NCI-H524 (cell line): ENCODE data around the gene SGO2.

Experiments used
- DNase-seq, 2 experiments: peaks; one replicate each; lab custom pipeline; 2025; lab: John Stamatoyannopoulos, UW

The SGO2 gene

DNA sequence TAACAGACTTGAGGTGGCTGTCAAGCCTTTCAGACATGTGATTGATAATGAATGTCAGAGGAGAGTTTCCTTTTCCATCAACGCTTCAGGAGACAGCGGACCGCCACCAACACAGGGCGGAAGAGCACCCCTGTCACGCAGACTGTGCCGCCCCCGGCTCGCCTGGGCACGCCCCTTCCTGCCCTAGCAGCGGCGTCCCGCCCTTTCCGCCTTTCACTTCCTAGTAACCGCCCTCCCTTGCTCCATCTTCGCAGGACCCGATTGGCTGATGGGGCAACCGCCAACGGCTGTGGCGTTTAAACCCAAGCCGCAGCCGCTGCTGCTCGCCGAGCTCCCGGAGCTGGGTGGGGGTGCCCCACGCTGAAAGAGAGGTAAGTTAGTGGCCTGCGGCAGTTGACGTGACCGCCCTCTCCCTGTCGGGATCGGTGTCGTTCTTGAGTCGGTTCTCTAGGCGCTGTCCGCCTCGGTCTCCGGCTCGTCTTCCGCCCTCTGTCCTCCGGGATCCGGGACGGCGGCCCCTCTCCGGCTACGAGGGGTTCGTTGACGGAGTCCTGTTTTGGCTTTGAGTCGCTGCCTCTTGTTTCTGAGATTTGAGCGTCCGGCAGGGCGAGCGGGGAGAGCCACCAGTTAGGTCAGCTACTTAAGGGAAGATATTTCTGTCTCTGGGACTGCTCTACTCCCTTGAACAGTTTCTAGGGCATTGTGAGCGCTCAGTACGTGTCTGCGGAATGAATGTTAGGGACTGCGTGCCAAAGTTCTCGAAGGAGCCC is at the start of gene SGO2:
Gene SGO2, plus strand, starts transcription at position 326 of the 770 bp plus-strand sequence. CDS start 6,769 bp downstream, outside the sequence.
- peak; percentile 89 to 91 for DNase-seq

DNA sequence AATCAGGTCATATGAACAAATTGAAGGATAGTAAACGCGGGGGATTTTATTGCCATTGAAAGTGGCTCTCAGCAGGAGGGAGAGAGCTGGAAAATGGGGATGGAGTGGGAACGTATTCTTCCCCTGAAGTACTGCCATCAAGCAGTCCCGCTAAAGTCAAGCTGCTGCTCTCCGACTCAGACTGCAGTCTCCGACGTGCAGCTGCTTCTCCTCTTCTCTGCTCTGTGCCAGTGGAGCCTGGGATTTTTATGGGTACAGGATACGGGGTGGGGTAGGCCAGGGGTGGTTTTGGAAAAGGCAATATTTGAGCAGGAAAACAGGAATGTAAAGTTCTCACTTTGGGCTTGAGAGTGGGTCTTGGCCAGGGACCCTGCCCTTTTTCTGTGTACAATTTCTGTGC is 49.2 kb upstream of the SGO2 start:
- no peak for DNase-seq

GRCh38 chr2:200477667-200478131 is 48.3 kb upstream of the SGO2 start:
- DNase-seq, result no peak

GRCh38 chr2:200479692-200480265 is 46.2 kb upstream of the SGO2 start:
- DNase-seq, result no peak

GRCh38 chr2:200482194-200482593 is 43.8 kb upstream of the SGO2 start:
- DNase-seq, result no peak

GRCh38 chr2:200483729-200484198 is 42.2 kb upstream of the SGO2 start:
- DNase-seq, result peak in 1 of 2 experiments; percentile 50

- DNase-seq, result no peak
Observed at GRCh38 chr2:200484934-200485333, 41.1 kb upstream of the SGO2 start.

- no peak for DNase-seq
Observed at GRCh38 chr2:200486529-200486928, 39.5 kb upstream of the SGO2 start.

GRCh38 chr2:200488169-200488568 is 37.8 kb upstream of the SGO2 start:
- DNase-seq, result no peak

GRCh38 chr2:200490001-200490400 is 36.0 kb upstream of the SGO2 start:
- DNase-seq, result no peak

DNA sequence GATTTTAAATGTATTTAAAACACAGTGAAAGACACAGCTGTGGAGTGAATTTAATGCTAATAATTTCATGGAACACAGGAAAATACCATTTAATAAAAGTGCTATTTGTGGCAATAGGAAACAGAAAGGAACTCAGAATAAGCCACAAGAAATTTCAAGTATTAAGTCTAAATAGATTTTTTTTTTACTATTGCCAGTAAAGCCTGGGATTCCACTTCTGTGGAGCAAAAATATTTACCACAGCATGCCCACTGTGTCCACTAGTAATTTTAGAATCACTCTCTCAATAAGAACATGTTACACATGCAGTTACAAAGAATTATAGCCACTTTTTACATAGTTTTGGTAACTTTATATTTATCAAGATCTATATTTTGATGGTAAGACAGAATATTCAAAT is 33.4 kb upstream of the SGO2 start:
- DNase-seq, result no peak

- no peak for DNase-seq
Observed at GRCh38 chr2:200494048-200494447, 32.0 kb upstream of the SGO2 start.

DNA sequence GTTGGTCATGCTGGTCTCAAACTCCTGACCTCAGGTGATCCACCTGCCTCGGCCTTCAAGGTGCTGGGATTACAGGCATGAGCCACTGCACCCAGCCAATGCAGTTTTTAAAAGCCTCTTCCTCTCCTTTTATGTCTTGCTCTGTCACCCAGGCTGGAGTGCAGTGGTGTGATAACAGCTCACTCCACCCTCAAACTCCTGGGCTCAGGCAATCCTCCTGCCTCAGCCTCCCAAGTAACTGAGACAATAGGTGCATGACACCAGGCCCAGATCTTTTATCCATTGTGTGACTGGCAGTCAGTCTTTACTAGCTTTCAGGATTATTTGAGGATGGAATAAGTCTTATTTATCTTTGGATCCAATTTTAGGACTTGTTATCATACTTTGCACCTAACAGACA is 29.3 kb upstream of the SGO2 start:
- DNase-seq, result no peak

GRCh38 chr2:200498402-200499162 is 27.4 kb upstream of the SGO2 start:
- no peak for DNase-seq

GRCh38 chr2:200502196-200502595 is 23.8 kb upstream of the SGO2 start:
- no peak for DNase-seq

DNA sequence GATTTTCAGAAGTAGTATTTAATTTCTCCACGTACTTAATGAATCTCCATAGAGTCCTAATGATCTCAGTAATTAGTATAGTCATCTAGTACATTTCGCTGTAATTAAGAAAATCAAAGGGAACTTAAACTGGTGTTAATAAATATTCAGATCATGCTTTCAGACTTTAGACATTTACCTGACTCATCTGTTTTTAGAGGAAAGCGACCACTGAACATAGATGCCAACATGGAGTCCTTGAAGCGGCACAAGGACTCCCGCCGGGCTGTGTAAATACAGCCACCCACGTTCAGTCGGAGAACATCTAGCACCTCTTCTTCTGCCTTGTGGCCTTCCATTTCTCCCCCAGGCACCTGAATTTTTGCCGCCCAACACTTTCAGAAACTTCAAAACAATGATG is 19.3 kb upstream of the SGO2 start:
- DNase-seq, result no peak

DNA sequence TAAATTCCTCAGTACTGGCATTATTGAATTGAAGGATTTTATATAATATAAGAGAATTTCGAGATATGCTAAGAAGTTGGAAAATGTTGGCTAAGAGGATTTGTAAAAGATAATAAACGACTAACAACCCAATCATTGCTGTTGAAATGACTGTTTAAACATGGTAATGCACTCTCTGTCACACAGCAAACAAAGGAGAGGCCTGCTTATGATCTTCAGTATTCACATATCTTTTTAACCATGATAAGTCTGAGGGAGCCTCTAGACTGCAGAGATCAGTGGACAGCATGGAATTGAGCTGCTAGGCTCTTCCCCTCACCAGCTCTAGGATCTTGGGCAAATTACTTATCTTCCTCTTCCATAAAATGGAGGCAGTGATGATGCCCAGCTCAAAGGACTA is 18.8 kb upstream of the SGO2 start:
- no peak for DNase-seq

- peak in 1 of 2 experiments; percentile 6 for DNase-seq
Observed at GRCh38 chr2:200509235-200509611, 16.8 kb upstream of the SGO2 start.

GRCh38 chr2:200509612-200510433 is 16.2 kb upstream of the SGO2 start, which contains the start of gene KCTD18:
KCTD18 (minus strand) TSS chr2:200510068; CDS start chr2:200507016, 3,052 bp downstream.
- DNase-seq, result peak; percentile 64 to 78

DNA sequence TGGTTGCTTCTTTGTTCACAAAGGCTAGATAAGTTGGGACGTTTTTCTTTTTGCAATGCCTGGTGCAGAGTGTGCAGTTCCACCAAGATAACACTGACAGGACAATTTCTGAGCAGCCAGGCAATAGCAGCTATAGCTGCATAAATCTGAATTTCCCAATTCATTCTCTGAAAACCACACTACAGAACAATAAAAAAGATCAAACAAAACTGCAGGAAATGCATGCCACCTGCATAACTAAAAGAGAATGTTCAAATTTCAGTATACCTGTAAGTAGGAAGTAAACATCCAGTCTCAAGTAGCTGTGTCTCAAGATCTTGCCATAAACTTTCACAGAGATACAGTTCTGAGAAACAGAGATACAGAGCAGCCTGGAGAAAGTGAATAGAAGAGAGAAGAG is 10.9 kb upstream of the SGO2 start:
- no peak for DNase-seq

- no peak for DNase-seq
Observed at GRCh38 chr2:200523158-200523557, 2.8 kb upstream of the SGO2 start.

DNA sequence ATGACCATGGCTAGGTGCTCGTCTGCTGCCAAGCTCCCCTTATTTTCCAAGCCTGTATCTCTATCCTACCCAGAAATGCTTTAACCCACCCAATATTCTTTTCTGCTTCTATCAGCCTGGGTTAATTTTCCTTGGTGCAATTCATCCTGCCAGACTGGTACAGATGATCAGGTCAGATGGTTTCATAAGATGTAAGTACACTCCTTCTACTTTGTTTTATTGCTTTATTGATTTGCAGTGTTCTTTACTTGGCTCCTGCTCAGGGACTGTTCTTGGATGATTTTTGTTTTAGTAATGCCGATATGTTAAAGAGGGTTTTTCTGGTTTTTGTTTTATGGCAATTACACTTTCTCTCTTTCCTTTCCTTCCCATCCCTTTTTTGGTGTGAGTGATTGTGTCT is 2.4 kb upstream of the SGO2 start:
- DNase-seq, result no peak
